Effector CD4-positive, alpha-beta T cell (primary cell): ENCODE results near the gene GBX2.

Experiments
- DNase-seq: peaks from one replicate; pipeline ENCODE4 v3.0.0-alpha.2; 2020

Gene GBX2

DNA sequence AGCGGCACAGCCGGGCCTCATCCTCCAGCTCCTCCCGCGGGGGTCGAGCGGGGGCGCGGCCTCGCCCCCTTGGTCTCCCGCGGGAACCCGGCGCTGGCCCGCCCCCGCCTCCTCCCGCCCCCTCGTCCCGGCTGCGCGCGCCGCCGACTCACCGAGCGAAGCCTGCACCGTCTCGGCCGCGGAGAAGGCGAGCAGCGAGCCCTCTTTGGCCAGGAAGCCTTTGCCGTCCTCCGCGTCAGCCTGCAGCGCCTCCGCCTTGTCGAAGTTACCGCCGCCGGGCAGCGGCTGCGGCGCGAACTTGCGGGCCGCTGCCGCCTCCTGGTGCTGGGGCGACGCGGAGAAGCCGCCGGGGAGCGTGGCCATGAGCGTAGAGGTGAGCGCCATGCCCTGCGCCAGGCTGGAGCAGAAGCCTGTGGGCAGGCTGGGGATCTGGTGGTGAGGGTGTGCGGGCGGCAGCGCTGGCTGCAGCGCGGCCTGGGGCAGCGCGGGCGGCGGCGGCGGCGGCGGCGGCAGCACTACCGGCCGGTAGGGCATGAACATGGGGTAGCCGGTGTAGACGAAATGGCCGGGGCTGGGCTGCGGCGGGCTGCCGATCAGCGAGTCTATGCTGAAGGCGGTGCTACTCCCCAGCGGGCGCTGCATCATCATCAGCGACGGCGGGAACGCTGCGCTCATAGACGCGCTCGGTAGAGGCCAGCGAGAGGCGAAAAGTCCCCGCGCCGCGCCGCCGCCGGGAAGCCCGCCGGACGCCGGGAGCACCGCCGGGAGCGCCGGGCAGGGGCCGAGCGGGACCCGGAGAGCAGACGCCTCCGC lies 683 bp downstream of the GBX2 start:
- DNase-seq = no peak

DNA sequence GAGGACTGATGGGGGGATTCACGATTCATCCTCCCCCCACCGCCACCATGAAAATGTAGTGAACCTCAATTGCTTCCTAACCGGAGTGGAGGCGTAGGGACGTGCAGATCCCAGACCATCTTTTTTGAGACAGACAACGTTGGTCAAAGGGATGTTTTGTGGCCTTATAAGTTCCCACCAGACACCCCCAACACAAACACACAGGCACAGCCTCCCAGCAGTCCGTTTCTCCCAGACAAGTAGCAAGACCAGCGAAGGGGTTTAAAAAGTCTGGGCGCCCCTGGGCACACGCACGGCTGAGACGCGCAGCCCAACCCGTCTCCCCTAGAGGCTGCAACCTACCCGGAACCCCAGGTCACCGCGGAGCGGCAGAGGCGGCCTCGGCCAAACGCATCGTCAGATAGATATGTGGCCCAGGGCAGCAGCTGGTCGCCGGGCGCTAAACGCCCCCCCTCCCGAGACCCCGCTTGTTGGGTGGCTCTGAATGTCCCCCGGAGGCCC lies 1.3 kb downstream of the GBX2 start:
- no peak for DNase-seq

DNA sequence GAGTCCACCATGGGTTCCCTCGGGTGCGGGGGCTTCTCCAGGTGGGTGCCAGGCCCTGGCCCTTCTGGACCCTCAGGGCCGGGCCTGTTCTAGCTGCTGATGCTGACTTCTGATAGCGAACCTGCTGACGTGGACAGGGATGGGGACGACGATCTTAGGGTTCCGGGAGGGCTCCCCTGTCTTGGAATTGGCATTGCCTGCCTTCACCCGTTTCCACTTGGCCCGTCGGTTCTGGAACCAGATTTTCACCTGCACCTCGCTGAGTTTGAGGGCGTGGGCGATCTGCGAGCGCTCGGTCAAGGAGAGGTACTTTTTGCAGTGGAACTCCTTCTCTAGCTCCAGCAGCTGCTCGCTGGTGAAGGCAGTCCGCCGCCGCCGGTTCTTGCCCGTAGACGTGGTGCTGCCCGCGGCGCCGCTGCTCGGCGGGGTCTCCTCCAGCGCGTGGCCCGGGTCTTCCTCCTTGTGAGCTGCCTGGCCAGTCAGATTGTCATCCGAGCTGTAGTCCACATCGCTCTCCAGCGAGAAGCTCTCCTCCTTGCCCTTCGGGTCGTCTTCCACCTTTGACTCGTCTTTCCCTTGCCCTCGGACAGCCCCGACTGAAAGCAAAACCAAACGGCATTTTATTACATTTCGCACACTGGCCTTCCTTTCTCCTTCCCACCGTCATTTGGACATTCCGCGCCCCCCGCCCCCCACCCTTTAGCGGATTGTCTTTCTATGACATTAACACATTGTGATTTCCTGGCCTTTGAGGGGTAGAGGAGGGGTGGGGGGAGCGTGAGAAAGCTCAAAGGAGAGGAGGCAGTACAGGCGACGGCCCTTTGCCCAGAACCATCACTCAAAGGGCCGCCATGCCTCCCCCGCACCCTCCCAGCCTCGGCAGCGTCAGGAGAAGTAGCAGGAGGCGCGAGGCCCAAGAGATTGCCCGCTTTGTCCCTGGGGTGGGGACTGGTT lies 2.1 kb downstream of the GBX2 start:
- DNase-seq = no peak

DNA sequence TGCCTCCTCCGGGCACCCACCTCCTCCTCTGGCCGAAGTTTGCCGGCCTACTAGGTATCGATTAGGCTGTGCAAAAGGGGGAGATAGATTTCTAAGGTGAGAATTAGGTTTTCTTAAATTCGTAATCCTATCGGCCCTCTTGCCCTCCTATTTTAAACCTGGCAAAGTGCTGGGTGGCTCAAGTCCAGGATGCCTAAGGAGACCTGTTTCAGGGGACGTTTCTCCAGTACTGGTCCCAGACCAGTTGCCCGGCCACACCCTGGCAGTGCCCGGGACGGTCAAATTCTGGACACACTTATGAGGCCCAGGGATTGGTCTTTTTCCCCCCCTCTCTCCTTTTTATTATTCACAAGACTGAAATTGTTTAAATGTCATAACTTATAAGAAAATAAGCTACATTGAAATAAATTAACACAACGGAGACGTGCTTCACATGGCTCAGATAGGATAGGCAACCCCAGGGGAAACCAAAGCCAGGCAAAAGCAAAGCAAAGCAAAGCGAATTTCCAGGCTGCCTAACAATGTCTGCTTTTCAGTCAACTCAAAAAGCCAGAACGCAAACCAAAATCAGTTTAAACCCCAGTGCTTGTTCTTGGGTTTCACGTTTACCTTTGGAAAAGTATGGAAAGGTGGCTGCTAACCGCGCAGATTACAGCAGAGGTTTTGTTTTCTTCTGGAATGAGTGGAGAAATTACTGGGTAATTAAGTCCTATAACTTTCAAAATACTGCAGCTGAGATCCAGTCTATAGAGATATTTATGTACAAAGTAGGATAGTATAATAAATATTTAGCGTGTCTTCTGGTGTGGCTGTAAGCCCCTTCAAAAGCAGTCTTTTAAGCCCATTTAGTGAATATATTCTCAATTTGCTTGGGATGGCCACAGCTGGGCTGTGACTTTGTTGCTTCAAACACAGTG lies 3.0 kb downstream of the GBX2 start:
- no peak for DNase-seq

DNA sequence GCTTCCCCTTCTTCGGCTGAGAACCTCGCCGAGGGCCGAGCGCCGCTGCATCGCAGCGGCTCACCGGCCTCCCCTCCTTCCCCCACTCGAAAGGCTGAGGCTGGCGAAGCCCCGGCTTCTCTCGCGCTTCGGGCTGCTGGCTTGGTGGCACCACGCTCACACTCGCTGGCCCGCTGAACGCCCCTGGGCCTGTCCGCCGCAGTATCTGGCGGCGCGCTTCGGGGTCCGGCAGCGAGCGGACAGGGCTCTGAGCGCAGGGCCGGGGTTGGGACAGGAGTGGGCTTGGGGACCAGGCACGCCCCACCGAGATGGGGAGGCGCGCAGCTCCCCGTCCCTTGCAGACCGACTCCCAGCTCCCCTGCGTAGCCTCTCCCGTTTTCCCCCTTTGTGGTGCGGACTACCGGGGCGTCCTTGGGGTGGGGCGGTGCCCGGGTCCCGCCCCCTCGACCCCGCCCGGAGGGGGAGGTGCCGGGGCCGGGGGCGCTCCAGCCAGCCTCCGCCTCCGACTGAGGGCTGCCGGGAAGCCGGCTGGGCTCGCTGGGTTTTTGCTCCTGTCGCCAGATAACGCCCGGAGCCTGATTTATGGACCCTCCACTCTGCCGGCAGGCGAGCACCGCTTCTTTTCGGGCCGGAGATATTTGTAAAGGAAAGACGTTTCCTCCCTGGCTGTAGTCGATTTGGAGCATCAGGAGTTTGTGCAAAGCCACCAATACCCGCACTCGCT lies 3.8 kb downstream of the GBX2 start:
- no peak for DNase-seq

DNA sequence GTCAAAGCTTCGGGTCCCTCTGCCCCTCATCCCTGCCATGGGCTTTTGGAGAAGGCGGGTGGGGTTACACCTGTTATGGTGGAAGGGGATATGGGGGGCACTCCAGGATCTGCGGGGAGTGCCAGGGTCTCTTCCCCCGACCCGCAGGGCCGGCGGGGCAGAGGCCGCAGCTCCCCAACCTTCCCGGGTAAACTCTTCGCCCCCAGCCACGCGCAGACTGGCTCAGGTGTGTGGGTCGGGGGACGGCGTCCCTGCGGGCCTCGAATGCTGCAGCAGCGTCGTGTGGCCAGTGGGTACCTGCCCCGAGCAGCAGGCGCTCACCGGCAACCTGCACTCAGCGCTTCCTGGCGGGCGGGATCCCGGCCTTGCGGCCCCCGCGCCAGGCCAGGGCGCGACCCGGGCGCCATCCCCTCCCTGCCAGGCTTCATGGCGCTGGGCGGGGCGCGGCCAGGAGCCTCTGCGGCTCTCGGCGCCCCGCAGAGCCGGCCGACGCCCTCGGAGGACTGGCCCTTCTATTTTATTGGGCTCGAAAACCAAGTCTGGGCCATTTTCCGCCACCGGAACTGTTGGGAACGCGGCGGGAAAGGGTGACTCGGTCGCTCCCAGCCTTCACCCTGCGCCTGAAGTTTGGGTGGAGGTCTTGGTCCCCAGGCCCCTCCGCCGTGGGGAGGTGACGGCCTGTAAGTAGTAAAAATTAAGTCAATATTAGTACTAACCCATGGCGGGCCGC lies 4.5 kb downstream of the GBX2 start:
- no peak for DNase-seq

DNA sequence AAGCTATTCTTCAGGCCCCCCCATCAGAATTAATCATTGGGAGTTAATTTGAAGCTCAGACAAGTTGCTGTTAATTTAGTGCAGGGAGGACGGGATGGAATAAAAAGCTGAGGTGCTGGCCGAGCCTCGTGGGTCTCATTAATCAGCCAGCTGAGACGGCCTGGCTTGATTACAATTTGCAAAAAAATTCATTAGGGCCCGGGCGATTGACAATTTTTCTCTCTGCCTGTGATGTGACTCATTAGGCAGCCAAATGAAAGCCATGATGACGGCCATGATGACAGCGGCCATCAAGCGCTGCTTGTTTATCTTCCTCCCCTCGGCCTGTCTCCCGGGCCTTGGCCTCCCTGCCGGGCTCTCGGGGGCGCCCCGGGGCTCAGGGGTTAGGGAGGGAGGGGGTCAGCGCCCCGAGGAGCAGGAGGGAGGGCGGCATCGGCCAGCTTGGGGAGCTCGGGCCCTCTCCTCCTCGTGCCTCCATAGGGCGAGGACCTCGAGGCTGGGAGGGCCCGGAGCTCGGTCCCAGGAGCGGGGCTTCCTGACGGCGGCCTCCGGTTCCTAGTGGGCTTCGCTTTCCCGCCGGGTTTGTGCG lies 5.2 kb downstream of the GBX2 start:
- DNase-seq = no peak

DNA sequence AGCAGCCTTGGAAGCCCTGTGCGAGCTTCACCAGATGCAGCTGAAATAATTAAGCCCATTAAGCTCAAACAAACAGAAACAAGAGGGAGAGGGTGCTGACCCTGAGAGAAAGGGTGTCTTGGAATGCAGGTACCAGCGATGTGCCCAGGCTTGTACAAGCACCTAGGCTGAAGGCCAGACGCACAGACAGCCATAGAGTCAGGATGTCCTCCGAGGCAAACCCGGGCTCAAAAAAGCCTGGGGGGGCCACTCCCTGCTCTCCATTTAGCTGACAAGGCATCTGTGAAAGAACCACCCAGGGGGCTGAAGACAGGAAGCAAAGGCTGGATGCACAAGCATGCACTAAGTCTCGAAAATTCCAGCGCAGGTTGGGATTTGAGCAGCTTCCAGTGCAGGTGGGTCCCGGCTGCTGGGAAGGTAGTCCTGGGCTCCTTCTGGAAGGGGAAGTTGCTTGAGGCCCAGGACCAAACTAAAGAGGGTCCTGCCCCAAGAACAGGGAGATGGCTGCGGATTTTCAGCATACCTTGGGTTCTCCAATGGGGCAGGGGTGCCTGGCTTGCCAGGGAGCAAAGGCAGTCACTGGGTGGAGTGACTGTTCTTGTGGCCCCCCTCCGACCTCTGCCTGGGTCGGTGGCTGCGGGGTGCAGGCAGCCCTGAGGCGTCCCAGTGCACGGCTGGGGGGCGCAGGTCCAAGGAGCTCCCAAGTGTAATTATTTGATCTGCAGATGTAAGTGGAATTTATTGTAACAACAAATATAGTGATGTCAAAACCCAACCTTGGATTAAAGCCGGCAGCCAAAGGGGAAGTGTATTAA lies 5.9 kb downstream of the GBX2 start:
- DNase-seq = no peak

DNA sequence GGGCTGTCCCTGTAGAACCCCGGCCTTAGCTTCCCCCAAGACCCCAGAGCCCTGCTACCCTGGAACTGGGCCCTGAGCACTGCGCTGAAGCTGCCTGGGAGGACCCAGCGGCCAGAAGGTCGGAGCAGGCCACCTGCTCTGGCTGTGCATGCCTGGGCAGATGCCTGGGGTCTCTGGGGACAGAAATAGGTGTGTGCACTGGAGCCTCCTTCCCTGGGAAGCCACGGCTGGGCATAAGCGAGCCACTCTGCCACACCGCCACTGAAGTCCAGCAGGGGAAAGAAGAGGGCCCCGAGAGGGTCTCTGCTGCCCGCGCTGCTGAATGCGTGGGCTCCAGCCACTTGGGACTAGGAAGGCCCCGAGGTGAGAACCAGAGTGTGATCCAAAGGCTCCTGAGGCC lies 6.7 kb downstream of the GBX2 start:
- DNase-seq = no peak

DNA sequence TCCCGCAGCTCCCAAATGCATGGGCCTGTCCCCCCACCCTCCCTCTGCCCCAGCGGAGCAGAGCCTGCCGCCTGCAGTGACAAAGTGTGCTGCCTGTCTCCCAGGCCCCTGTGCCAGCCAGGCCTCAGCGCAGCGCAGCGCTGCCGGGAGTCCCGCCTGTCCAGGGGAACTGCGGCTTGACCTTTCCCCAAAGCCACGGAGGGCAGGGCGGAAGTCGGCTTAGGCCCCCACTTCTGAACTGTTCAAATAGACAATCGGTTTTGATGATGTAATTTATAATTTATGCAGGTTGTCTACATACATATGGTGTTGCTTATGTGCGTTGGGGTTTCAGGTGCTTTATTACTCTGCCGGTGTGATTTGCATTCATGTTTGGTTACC lies 7.1 kb downstream of the GBX2 start:
- DNase-seq = no peak

DNA sequence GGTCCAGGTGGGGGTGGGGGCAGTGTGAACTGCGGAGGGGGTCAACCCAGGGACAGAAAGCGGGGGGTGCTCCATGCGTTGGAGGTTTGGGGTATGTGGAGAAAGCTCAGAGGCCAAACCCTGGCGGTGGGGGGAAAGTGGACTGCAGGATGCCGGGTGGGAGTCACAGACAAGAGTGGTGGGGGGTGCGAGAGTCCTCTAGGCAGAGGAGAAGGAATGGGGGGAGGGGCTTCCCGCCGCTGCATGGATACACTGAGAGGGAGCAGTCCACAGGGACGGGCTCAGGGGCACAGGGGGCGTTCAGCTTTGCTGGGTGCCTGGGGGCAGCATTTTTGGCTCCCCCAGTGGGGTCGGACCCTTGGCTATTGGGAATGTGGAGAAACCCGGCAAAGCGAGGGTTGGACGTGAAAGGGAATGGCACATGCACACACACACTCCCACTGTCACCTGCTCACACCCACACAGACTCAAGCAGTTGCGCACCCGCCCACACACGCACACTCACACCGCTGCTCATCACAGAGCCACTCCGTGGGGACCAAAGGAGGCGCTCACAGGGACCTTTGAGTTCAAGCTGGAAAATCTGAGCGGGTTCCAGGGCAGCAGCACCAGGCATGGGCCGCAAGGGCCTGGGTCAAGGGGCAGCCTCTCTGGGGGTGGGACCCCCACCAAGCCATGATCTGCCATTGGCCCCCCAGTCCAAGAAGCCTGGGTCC lies 7.7 kb downstream of the GBX2 start:
- no peak for DNase-seq

DNA sequence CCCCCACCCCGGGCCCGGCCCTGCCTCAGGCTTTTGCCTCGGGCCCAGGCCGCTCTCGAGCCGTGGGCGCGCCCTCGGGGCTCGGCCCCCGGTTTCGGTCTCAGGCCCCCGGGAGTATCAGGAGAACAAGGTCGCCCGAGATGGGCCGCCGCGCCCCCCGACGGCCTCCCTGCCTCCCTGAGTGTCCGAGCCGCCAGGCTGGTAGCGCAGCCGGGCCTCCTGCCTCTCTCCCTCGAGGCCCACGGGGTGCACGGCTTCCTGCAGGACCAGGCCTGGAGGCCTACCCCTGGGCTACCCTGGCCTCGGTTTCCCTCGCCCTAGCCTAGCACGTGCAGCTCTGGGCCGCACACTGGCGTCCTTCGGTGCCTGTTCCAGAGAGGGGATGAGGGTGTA lies 8.4 kb downstream of the GBX2 start:
- no peak for DNase-seq

DNA sequence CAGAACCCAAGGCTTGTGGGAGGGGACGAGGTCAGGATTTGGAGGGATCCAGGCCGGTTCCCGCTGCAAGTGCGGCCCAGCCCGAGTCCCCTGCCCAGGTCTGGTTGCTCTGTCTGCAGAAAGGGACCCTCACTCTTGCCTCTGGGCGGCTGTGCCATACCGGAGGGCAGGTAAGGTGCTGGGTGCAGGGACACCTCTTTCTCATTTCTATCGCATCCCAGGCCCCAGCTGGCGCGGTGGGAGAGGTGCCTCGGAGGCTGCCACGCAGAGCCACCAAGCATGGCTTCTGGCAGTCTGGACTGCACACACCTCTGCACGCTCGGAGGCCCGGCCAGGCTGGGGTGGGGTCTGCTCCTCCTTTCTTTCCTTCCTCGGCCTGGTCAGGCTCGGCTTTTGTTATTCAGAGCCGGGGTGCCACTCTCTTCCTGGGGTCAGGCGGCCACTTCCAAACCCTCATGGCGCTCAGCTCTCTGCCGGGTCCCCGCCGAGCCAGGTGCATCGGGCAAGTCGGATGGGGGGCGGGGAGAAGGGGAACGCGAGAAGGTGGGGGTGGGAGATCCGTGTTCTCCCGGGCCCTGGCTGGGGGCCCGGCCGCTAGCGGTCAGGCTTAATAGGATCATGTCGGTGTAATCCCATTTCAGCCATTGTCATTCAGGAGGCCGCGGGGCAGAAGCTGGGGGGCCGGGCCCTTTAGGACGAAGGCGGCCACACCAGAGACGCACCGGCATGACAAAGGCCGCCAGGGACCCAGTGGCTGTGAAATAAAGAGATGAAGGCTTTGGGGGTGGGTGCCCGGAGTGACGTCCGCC lies 9.0 kb downstream of the GBX2 start:
- DNase-seq = no peak

DNA sequence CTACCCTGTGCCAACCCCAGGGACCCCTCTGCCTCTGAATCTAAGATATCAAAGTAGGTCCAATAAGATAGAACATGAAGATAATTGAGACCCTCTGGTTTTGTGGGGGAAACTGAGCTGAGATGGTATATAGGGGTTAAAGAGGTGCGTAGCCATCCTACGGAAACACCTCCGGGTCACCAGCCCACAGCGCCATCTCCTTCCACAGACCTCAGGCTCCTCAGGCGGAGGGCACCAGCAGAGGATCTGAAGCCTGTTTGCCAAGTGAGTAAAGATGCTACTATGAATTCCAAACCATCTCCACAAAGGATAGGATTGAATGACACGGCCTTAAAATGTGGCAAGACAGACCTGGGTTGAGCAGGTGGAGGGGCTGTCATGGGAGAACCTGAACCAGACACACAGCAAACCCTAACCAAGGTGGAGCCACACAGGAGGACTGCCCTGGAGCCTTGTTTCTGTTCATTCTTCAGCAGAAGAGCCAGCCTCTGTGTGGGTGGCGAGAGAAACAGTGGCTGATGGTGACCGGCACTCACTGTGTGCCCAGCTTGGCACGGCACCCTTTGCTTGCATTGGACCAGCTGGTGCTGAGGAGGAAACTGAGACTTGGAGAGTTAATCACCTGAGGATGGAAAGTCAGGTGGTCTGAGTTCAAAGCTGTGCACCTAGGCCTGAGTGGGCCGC lies 10.2 kb downstream of the GBX2 start:
- DNase-seq = no peak

DNA sequence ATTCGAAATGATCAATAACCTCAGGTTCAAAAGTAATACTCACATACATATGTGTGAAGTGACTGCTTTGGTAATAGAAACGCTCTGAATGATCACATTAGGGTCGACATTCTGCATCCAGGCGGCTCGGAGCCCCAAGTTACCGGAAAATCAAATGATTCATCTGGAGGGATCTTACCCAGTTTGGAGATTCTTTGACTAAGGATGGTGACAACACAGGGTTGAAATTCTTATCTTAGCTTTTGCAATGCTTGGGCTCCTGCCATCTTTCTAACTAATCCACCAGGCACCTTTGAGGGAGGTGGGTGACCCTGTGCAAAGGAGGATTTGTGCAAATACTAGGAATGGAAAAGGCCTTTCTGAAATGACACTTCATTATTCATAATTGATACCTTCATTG lies 10.8 kb downstream of the GBX2 start:
- DNase-seq = no peak

DNA sequence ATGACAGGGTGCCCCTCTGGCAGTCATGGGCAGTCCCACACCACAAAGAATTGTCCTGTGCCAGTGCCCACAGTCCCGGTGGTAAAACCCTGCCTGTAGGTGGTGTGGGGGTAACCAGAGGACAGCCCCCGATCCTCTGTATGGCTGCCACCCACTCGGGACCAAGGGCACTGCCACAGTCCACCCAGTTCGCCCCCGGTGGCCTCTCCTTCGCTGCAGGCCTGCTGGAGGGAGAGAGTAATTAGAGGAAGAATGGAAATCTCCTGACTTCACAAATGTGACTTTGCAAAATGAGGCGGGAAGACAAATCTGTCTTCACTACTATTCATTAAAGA lies 11.4 kb downstream of the GBX2 start:
- no peak for DNase-seq

DNA sequence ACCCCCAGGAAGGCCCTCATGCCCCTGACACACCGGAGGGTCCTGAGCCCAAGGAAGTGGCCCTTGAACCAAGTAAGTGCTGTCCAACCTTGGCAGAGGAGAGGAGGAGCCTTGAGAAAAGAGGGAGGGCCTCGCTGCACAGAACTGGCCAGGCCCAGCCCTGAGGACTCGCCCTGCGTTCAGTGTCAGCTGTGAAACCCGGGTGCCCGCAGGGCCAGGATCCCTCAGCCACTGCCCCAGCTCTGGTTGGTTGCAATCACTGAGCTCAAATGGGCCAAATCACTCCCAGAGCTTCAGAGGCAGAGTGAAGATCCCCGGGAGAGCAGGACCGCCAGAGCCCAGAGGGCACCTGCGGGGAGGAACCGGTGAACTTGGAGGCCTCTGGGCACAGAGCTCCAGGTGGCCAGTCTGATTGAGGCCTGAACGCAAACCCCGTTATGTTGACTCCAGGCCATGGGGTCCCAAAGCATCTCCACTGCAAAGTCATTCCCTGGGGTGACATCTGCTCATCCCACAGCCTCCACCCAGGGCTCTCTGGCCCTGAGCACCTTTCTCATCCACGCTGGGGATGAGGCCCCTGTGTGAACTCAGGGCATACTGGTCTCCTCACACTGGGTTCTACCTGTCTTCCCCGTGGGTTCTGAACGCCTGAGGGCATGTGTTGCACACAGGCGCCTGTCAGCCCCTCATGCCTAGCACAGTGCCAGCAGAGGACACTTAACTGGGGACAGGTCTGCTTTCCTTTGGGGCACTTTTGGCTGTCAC lies 11.9 kb downstream of the GBX2 start:
- no peak for DNase-seq
